ENCODE results near the gene ZNF746. TPM values are rescaled to one million over a fixed set of nuclear protein-coding genes. Genes with fewer than 3 reads are reported as not detected.

Gene ZNF746
- total and polyA plus RNA-seq, 2 of the 13 experiments (the other 11 are each of a cell fraction or from before 2014, with no cell fraction given): 3.8 to 8.1 TPM

- TF ChIP-seq RBAK (CRISPR knock-in tag; IDR thresholded peaks at IDR 0.05) (no peak), ZNF556 (CRISPR knock-in tag; IDR thresholded peaks at IDR 0.05; ENCODE audit: borderline replicate concordance) (0 out of 2 replicates have a peak, but pooled peaks have one; percentile 69), RARG (CRISPR knock-in tag; IDR thresholded peaks at IDR 0.05; ENCODE audit: low read depth) (no peak), NFIC (IDR thresholded peaks at IDR 0.05; ENCODE audit: low read length) (no peak), TOPORS (CRISPR knock-in tag; IDR thresholded peaks at IDR 0.05) (no peak), ZNF34 (CRISPR knock-in tag; IDR thresholded peaks at IDR 0.05; ENCODE audit: borderline replicate concordance) (no peak), ZFP62 (CRISPR knock-in tag; IDR thresholded peaks at IDR 0.05) (no peak), ZNF280D (CRISPR knock-in tag; IDR thresholded peaks at IDR 0.05) (no peak), ZNF136 (CRISPR knock-in tag; IDR thresholded peaks at IDR 0.05; ENCODE audit: low read depth) (no peak), THAP7 (CRISPR knock-in tag; IDR thresholded peaks at IDR 0.05) (no peak), SETDB1 (CRISPR knock-in tag; IDR thresholded peaks at IDR 0.05; ENCODE audit: borderline replicate concordance) (no peak), NFYC (CRISPR knock-in tag; IDR thresholded peaks at IDR 0.05) (no peak), TIGD3 (CRISPR knock-in tag; IDR thresholded peaks at IDR 0.05; ENCODE audit: borderline replicate concordance) (no peak), SNAI1 (CRISPR knock-in tag; IDR thresholded peaks at IDR 0.05; ENCODE audit: borderline replicate concordance) (no peak), ZNF337 (CRISPR knock-in tag; IDR thresholded peaks at IDR 0.05; ENCODE audit: borderline replicate concordance, low read depth) (no peak; the same call in 1 of the 2 replicates), E2F1 (CRISPR knock-in tag; IDR thresholded peaks at IDR 0.05) (no peak), ZNF891 (CRISPR knock-in tag; IDR thresholded peaks at IDR 0.05) (peak; percentile 72; the same call in 1 of the 2 replicates), MLLT10 (CRISPR knock-in tag; IDR thresholded peaks at IDR 0.05) (no peak), IKZF1 (IDR thresholded peaks at IDR 0.05) (no peak), MAFK (conservative IDR thresholded peaks at IDR 0.05 in 1 of 2, IDR thresholded peaks at IDR 0.05 in 1 of 2; ENCODE audit: low read length in 2 of 2) (no peak), KMT2A (CRISPR knock-in tag; IDR thresholded peaks at IDR 0.05) (peak; percentile 84), ZNF572 (CRISPR knock-in tag; IDR thresholded peaks at IDR 0.05) (no peak)
These were observed 36.9 kb downstream of the ZNF746 start, which contains the start of gene ZNF777 (continued) for GRCh38 chr7:149460493-149461277.
